ENCODE measurements around the gene TMEM187. TPM values are rescaled to one million over a fixed set of nuclear protein-coding genes. Genes with fewer than 3 reads are reported as not detected.

Gene TMEM187
- polyA plus RNA-seq, 2 of the 4 experiments (the other 2 are of a cell fraction), result 7.8 to 10.6 TPM

GRCh38 chrX:153966283-153966688 is 6.3 kb upstream of the TMEM187 start (continued):
- TF ChIP-seq MYC (IDR thresholded peaks at IDR 0.05; ENCODE audit: borderline replicate concordance, low read length), result no peak
- no peak for TF ChIP-seq CBX8 (IDR thresholded peaks at IDR 0.05)
- TF ChIP-seq HEYL (CRISPR knock-in tag; IDR thresholded peaks at IDR 0.05), result no peak
- no peak for TF ChIP-seq CTCF (IDR thresholded peaks at IDR 0.05)
- no peak for TF ChIP-seq HES2 (IDR thresholded peaks at IDR 0.05)
- no peak for TF ChIP-seq RFX5 (IDR thresholded peaks at IDR 0.05)
- no peak for TF ChIP-seq MAFK (IDR thresholded peaks at IDR 0.05; ENCODE audit: partially characterized antibody)

GRCh38 chrX:153966841-153967535 is 5.6 kb upstream of the TMEM187 start:
- Histone ChIP-seq H3K9me3 (no peaks in the 10 kb centered on the region), H3K4me1 (peaks cover 18% of the 10 kb centered on the region), H3K27ac (0 out of 6 replicates have a peak overlapping the region, but pooled peaks of 1 of the 2 experiments have one; percentile 10), H3K4me2 (no peak overlapping the region), H3K4me3 (no peak overlapping the region)
- WGBS (ENCODE audit: missing lambda C conversion rate), result 91% methylated on average over 12 of the region's 14 CpGs
- no peak for TF ChIP-seq CHD4 (IDR thresholded peaks at IDR 0.05; ENCODE audit: borderline replicate concordance)
- no peak for TF ChIP-seq HDAC2 (IDR thresholded peaks at IDR 0.05)
- no peak for TF ChIP-seq HES2 (IDR thresholded peaks at IDR 0.05)
- TF ChIP-seq SMC3 (IDR thresholded peaks at IDR 0.05), result no peak
- no peak for TF ChIP-seq MYC (IDR thresholded peaks at IDR 0.05; ENCODE audit: borderline replicate concordance, low read length)
- TF ChIP-seq JUN (IDR thresholded peaks at IDR 0.05), result no peak
- TF ChIP-seq BCL3 (IDR thresholded peaks at IDR 0.05), result no peak
- TF ChIP-seq ESRRA (IDR thresholded peaks at IDR 0.05; ENCODE audit: borderline replicate concordance, low read length), result no peak
- TF ChIP-seq FOSB (CRISPR knock-in tag; IDR thresholded peaks at IDR 0.05), result no peak
- POLR2A ChIA-PET, result interaction anchor here (1.5 kb wide), 1 partner anchor 39 kb away, joined by 4 read pairs; no protein-coding TSS in a partner anchor
- DNase-seq (ENCODE audit: low read depth in 1 of 2, low spot score in 1 of 2), result no peak
- CTCF ChIA-PET, result interaction anchor here (0.9 to 4.5 kb wide), 7 partner anchors 14 to 358 kb away, joined by 3 to 36 read pairs (median 4); partner anchors contain the start of gene PLXNB3
- peak; percentile 13 for FAIRE-seq
- no peak for ATAC-seq

- 0 out of 3 replicates have a peak overlapping the region, but pooled peaks have one; percentile 99 for H3K4me2 ChIP-seq
- ChIA-PET POLR2A (interaction anchor here (1.5 kb wide), 1 partner anchor 40 kb away, joined by 4 read pairs; no protein-coding TSS in a partner anchor), CTCF (interaction anchor here (0.9 to 4.5 kb wide), 5 partner anchors 15 to 203 kb away, joined by 3 to 36 read pairs (median 4); partner anchors contain the start of gene PLXNB3)
- DNase-seq (ENCODE audit: low read depth in 1 of 2, low spot score in 1 of 2) (no peak), ATAC-seq (no peak), FAIRE-seq (no peak)
- no peak overlapping the region for H3K27ac ChIP-seq
- 89% methylated on average over 12 of the region's 16 CpGs for WGBS (ENCODE audit: missing lambda C conversion rate)
- H3K4me3 ChIP-seq, result no peak overlapping the region
- peaks cover 18% of the 10 kb centered on the region for H3K4me1 ChIP-seq
- no peaks in the 10 kb centered on the region for H3K9me3 ChIP-seq
- TF ChIP-seq CTCF (IDR thresholded peaks at IDR 0.05) (no peak), RAD21 (conservative IDR thresholded peaks at IDR 0.05 in 1 of 2, IDR thresholded peaks at IDR 0.05 in 1 of 2) (no peak), BHLHE40 (IDR thresholded peaks at IDR 0.05; ENCODE audit: low read depth, low read length) (no peak), EHMT2 (IDR thresholded peaks at IDR 0.05; ENCODE audit: low read depth) (no peak), HMGXB4 (CRISPR knock-in tag; IDR thresholded peaks at IDR 0.05; ENCODE audit: borderline replicate concordance) (no peak), RARB (CRISPR knock-in tag; IDR thresholded peaks at IDR 0.05) (no peak), JUN (IDR thresholded peaks at IDR 0.05) (no peak), PHF8 (IDR thresholded peaks at IDR 0.05; ENCODE audit: borderline replicate concordance, low read depth) (no peak), ZSCAN20 (CRISPR knock-in tag; IDR thresholded peaks at IDR 0.05) (no peak), GATA3 (IDR thresholded peaks at IDR 0.05; ENCODE audit: borderline replicate concordance) (no peak), EHF (CRISPR knock-in tag; IDR thresholded peaks at IDR 0.05) (no peak), HDAC2 (IDR thresholded peaks at IDR 0.05) (no peak), RNF2 (IDR thresholded peaks at IDR 0.05; ENCODE audit: borderline replicate concordance, low read depth) (no peak), CHD2 (IDR thresholded peaks at IDR 0.05; ENCODE audit: low read length, partially characterized antibody) (no peak)
Measured at GRCh38 chrX:153967536-153968224, 4.9 kb upstream of the TMEM187 start.

All from A549 (cell line).